Measurements from ENCODE around the gene CTSD. TPM values are rescaled to one million over a fixed set of nuclear protein-coding genes. Genes with fewer than 3 reads are reported as not detected.

The CTSD gene
- total RNA-seq, 1 experiment from 2014 or later, result 127 TPM

- Histone ChIP-seq H3K79me2 (ENCODE audit: insufficient read depth, low read length) (no peaks in the 10 kb centered on the region), H3K4me2 (ENCODE audit: low read length) (no peak overlapping the region), H3K36me3 (ENCODE audit: control insufficient read depth in 1 of 2, insufficient read depth in 2 of 2, low read length in 2 of 2) (no peaks in the 10 kb centered on the region), H3K27me3 (ENCODE audit: insufficient read depth, low read length) (no peaks in the 10 kb centered on the region), H3K9me3 (ENCODE audit: control insufficient read depth in 1 of 2, insufficient read depth in 1 of 2, low read depth in 1 of 2, low read length in 2 of 2) (no peaks in the 10 kb centered on the region), H3K9me2 (ENCODE audit: insufficient read depth) (no peaks in the 10 kb centered on the region), H3K9ac (ENCODE audit: low read length) (no peak overlapping the region), H3K4me3 (replicated peaks in 1 of 2; ENCODE audit: low read depth in 1 of 2, low read length in 2 of 2) (no peak overlapping the region), H3K27ac (ENCODE audit: low read depth, low read length) (no peak overlapping the region), H3K4me1 (ENCODE audit: control insufficient read depth in 1 of 2, insufficient read depth in 2 of 2, low read length in 2 of 2) (no peaks in the 10 kb centered on the region), H4K20me1 (ENCODE audit: insufficient read depth) (no peaks in the 10 kb centered on the region), H2AFZ (ENCODE audit: low read depth, low read length, poor library complexity, severe bottlenecking) (no peak overlapping the region)
- intact Hi-C loops (cut with micrococcal nuclease), result no loop called here
- RAD21 ChIA-PET (ENCODE audit: low non-redundant PET in 1 of 2, low total read pairs in 2 of 2, uncharacterized antibody in 2 of 2, unreplicated experiment in 2 of 2), result interaction anchor here in 1 of 2 experiments (0.5 kb wide), 1 partner anchor 8 kb away, joined by 3 read pairs; no protein-coding TSS in a partner anchor
- POLR2A ChIA-PET, result no interaction called here
- ATAC-seq (no peak), DNase-seq (ENCODE audit: low read depth, low spot score) (no peak)
- CTCF ChIA-PET, result no interaction called here
- no peak for TF ChIP-seq FOSL1 (IDR thresholded peaks at IDR 0.05; ENCODE audit: low read depth)
- TF ChIP-seq YY1 (IDR thresholded peaks at IDR 0.05; ENCODE audit: extremely low read depth, insufficient replicate concordance, low read depth, low read length), result no peak
- TF ChIP-seq, protein P1, sequence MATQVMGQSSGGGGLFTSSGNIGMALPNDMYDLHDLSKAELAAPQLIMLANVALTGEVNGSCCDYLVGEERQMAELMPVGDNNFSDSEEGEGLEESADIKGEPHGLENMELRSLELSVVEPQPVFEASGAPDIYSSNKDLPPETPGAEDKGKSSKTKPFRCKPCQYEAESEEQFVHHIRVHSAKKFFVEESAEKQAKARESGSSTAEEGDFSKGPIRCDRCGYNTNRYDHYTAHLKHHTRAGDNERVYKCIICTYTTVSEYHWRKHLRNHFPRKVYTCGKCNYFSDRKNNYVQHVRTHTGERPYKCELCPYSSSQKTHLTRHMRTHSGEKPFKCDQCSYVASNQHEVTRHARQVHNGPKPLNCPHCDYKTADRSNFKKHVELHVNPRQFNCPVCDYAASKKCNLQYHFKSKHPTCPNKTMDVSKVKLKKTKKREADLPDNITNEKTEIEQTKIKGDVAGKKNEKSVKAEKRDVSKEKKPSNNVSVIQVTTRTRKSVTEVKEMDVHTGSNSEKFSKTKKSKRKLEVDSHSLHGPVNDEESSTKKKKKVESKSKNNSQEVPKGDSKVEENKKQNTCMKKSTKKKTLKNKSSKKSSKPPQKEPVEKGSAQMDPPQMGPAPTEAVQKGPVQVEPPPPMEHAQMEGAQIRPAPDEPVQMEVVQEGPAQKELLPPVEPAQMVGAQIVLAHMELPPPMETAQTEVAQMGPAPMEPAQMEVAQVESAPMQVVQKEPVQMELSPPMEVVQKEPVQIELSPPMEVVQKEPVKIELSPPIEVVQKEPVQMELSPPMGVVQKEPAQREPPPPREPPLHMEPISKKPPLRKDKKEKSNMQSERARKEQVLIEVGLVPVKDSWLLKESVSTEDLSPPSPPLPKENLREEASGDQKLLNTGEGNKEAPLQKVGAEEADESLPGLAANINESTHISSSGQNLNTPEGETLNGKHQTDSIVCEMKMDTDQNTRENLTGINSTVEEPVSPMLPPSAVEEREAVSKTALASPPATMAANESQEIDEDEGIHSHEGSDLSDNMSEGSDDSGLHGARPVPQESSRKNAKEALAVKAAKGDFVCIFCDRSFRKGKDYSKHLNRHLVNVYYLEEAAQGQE (IDR thresholded peaks at IDR 0.05; ENCODE audit: low read depth), result no peak
- TF ChIP-seq ZNF274 (IDR thresholded peaks at IDR 0.05; ENCODE audit: low read depth, low read length), result no peak
- no peak for TF ChIP-seq JUND (IDR thresholded peaks at IDR 0.05)
- no peak for TF ChIP-seq RAD21 (IDR thresholded peaks at IDR 0.05; ENCODE audit: low read depth)
- TF ChIP-seq EZH2phosphoT487 (IDR thresholded peaks at IDR 0.05; ENCODE audit: borderline replicate concordance), result no peak
- no peak for TF ChIP-seq POLR2A (IDR thresholded peaks at IDR 0.05; ENCODE audit: borderline replicate concordance, extremely low read depth, insufficient read depth, insufficient read length)
- TF ChIP-seq SIN3A (IDR thresholded peaks at IDR 0.05; ENCODE audit: low read depth), result no peak
- TF ChIP-seq, protein P2, sequence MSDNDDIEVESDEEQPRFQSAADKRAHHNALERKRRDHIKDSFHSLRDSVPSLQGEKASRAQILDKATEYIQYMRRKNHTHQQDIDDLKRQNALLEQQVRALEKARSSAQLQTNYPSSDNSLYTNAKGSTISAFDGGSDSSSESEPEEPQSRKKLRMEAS (IDR thresholded peaks at IDR 0.05), result no peak
- TF ChIP-seq CBX3 (IDR thresholded peaks at IDR 0.05; ENCODE audit: low read depth), result no peak
- TF ChIP-seq SP1 (IDR thresholded peaks at IDR 0.05; ENCODE audit: low read depth), result no peak
- TF ChIP-seq ZFX (IDR thresholded peaks at IDR 0.05), result no peak
- TF ChIP-seq CEBPB (IDR thresholded peaks at IDR 0.05; ENCODE audit: low read depth), result no peak
- no peak for TF ChIP-seq EGR1 (IDR thresholded peaks at IDR 0.05; ENCODE audit: low read depth)
- TF ChIP-seq POLR2AphosphoS5 (IDR thresholded peaks at IDR 0.05; ENCODE audit: low read depth, low read length), result no peak
- no peak for TF ChIP-seq ELF1 (IDR thresholded peaks at IDR 0.05; ENCODE audit: borderline replicate concordance, low read depth)
- no peak for TF ChIP-seq ATF3 (IDR thresholded peaks at IDR 0.05)
- no peak for TF ChIP-seq ZBTB33 (IDR thresholded peaks at IDR 0.05; ENCODE audit: extremely low read depth, insufficient replicate concordance, low read length)
- BruUV-seq (replicated peaks), result no TSS peak
These were observed 21.3 kb upstream of the CTSD start for GRCh38 chr11:1784761-1785650.

Data from HCT116 (cell line).